ENCODE data around the gene ZNHIT2.
A peak's percentile ranks its signal among the peaks of the same experiment; 100 is the strongest.

ZNHIT2 gene

DNA sequence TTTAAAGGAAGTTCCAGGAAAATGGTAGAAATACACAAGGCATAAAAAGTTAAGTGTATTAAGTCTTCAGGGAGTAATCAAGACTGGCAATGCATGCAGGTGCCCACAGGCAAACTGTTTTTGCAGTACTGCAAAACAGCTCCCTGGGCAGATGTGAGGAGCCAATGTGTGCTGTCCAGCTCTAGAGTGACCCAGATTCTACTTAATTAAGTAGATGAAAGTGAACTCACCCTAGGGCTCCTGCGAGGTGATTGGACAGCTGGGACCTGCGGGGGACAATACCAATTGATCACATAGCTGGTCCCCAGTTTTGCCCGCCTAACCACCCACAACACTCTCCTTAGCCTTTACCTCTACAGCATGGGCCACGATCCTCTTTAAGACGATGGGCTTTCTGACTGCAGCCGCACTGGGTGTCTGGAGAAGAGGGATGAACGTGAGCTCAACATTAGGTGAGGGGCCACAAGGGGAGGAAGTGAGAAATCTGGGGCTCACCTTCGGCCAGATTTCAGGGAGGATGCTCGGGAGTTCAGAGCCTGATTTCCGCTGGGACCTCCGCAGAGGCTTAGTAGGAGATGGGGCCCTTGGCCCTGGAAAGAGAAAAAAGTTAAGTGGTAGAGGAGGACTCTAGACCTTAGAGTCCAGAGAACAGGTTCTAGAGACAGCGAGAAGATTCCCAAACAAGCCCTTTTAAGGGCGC is 34.2 kb downstream of the ZNHIT2 start:
- in situ Hi-C loops (cut with MboI; ENCODE audit: low sequenced_read_pairs, unreplicated experiment): no loop called here
- peak; percentile 8 for DNase-seq (ENCODE audit: low spot score)
- TF ChIP-seq CTCF (IDR thresholded peaks at IDR 0.05; ENCODE audit: borderline replicate concordance, control extremely low read depth, extremely low read depth, insufficient read depth, missing control alignments): no peak

- peak; percentile 8 for DNase-seq (ENCODE audit: low spot score)
- TF ChIP-seq CTCF (IDR thresholded peaks at IDR 0.05; ENCODE audit: borderline replicate concordance, control extremely low read depth, extremely low read depth, insufficient read depth, missing control alignments): no peak
- in situ Hi-C loops (cut with MboI; ENCODE audit: low sequenced_read_pairs, unreplicated experiment): no loop called here
Observed at GRCh38 chr11:65078786-65079342, 38.6 kb downstream of the ZNHIT2 start.

GRCh38 chr11:65078151-65078550 is 39.4 kb downstream of the ZNHIT2 start:
- peak; percentile 85 for TF ChIP-seq CTCF (IDR thresholded peaks at IDR 0.05; ENCODE audit: borderline replicate concordance, control extremely low read depth, extremely low read depth, insufficient read depth, missing control alignments)
- peak; percentile 76 for DNase-seq (ENCODE audit: low spot score)

DNA sequence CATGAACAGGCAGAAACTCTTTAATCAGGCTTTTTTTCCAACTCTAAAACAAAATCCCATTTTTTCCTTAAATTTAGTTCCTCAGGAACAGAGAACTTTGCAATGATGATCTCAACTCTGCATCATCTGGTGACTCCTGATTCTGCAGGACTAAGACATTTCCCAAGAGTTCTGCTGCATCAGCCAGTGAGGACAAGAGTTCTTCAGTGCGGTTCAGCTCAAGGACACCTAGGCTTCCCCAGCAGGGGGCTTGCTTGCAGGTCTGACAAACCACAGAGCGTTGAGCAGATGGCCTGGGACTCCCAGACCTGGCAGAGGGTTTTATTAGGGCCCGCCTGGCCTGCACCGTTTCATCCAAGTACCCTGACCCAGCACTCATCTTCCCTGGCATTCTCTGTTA is 40.0 kb downstream of the ZNHIT2 start:
- TF ChIP-seq CTCF (IDR thresholded peaks at IDR 0.05; ENCODE audit: borderline replicate concordance, control extremely low read depth, extremely low read depth, insufficient read depth, missing control alignments): no peak
- in situ Hi-C loops (cut with MboI; ENCODE audit: low sequenced_read_pairs, unreplicated experiment): no loop called here
- DNase-seq (ENCODE audit: low spot score): no peak

More at GRCh38 chr11:65078151-65078550, 39.4 kb downstream of the ZNHIT2 start:
- in situ Hi-C loops (cut with MboI; ENCODE audit: low sequenced_read_pairs, unreplicated experiment): no loop called here

DNA sequence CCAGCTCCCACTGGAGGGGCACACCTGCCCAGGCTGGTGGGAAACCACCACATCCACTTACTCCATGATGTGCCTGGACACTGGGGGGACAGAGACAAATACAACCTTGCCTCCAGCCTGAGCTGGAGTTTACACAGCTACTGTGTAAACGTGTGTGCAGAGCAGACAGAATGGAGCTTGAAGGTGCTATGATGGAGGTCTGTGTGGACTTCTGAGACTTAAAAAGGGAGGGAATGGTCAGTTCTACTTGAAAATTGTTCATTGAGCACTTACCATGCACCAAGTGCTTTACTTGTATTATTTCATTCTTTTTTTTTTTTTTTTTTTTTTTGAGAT is 44.9 kb downstream of the ZNHIT2 start:
- in situ Hi-C loops (cut with MboI; ENCODE audit: low sequenced_read_pairs, unreplicated experiment): no loop called here
- DNase-seq (ENCODE audit: low spot score): no peak
- TF ChIP-seq CTCF (IDR thresholded peaks at IDR 0.05; ENCODE audit: borderline replicate concordance, control extremely low read depth, extremely low read depth, insufficient read depth, missing control alignments): no peak

DNA sequence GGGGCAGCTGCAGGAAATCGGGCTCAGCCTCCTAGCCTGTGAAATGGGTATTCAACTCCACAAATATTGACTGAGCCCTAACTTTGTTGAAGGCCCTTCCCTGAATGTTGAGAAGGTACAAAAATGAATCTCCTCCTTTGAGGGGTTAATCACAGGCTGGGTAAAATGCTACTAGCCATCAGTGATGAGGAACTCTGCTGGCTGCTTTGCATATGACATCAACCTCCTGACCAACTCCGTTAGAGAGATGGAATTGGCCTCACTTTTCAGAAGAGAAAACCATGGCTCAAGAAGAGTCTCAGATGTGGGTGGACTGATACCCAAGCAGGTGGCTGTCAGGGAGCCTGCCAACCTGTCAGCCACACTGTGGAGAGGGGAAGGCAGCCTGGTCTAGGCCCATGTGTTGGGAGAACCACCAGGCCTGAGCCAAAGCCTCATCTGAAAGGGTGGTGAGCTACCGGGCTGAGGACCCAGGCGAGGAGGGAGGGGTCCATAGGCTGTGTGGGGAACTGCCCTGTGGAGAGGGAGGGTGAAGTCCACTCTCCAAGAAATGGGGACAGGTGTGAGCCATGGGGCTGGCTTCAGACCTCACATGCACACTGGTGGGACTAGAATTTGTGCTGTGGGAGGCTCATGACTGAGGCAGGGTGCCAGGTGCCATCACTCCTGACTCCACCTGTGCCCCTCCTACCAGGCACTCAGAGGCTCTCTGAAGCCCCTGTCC is 45.4 kb downstream of the ZNHIT2 start:
- in situ Hi-C loops (cut with MboI; ENCODE audit: low sequenced_read_pairs, unreplicated experiment): no loop called here
- peak; percentile 70 for DNase-seq (ENCODE audit: low spot score)
- TF ChIP-seq CTCF (IDR thresholded peaks at IDR 0.05; ENCODE audit: borderline replicate concordance, control extremely low read depth, extremely low read depth, insufficient read depth, missing control alignments): no peak
